Right lobe of liver (tissue), 6 donors: ENCODE data around the gene HPRT1. TPM values are rescaled to one million over a fixed set of nuclear protein-coding genes. Genes with fewer than 3 reads are reported as not detected.

Experiments
- ATAC-seq, 4 donors: fragments of 200-7000 bp; cut with Tn5 transposase; one replicate each; pipeline ENCODE4 v1.9.1; 2020; ENCODE audit warnings: mild to moderate bottlenecking in 4 of 4, moderate library complexity in 4 of 4
- DNase-seq, 3 donors: peaks; one replicate each; pipeline ENCODE4 v3.0.0-alpha.2; 2020
- H3K27ac ChIP-seq, 3 donors: fragments of 200-600 bp; one replicate each; pipeline ENCODE4 v1.8.0; 2022
- H3K27me3 ChIP-seq, 2 donors: fragments of 200-600 bp; one replicate each; pipeline ENCODE4 v1.8.0; 2022
- H3K36me3 ChIP-seq, 4 donors: fragments of 200-600 bp; sonication (generic) in 1 of 4; one replicate each; pipeline versions ENCODE4 v1.5.1 to v1.8.0; 2017 to 2022; ENCODE audit warnings: control low read depth in 1 of 4
- H3K4me1 ChIP-seq, 4 donors: fragments of 200-600 bp; sonication (generic) in 1 of 4; one replicate each; pipeline versions ENCODE4 v1.5.1 to v1.8.0; 2017 to 2022; ENCODE audit warnings: control low read depth in 1 of 4
- H3K4me3 ChIP-seq, 3 donors: fragments of 200-600 bp; one replicate each; pipeline ENCODE4 v1.8.0; 2022
- H3K9me3 ChIP-seq, 4 donors: fragments of 200-600 bp; sonication (generic) in 1 of 4; one replicate each; pipeline versions ENCODE4 v1.5.1 to v1.8.0; 2017 to 2022; ENCODE audit warnings: control low read depth in 1 of 4
- CTCF ChIP-seq, 4 donors: fragments of 200-600 bp in 3 of 4; fragments of 450-650 bp in 1 of 4; IDR thresholded peaks; one replicate each; pipeline versions ENCODE4 v1.5.1 to v1.8.0; 2016 to 2022; ENCODE audit warnings: antibody characterized with exemption in 4 of 4, mild to moderate bottlenecking in 2 of 4
- POLR2A ChIP-seq: fragments of 450-650 bp; IDR thresholded peaks from one replicate; pipeline ENCODE4 v1.6.1; 2017; ENCODE audit warnings: antibody characterized with exemption, mild to moderate bottlenecking
- whole genome bisulfite sequencing: methylation state at CpG from one replicate; pipeline ENCODE4 v1.1.6; 2018; ENCODE audit warnings: low coverage, low lambda C conversion rate; ENCODE audit not compliant: insufficient coverage; ENCODE audit errors: missing lambda C conversion rate; 5-methylcytosine and 5-hydroxymethylcytosine counted together
- intact Hi-C, 2 donors: fragments of 100-400 bp; cut with DNase I; formaldehyde crosslinking; loops; one replicate each; pipeline versions ENCODE4 v1.11.2 to v1.14.1; 2022
- total RNA-seq, 6 experiments: library from RNA; depleted of rRNA in 2 of 6; stranded (reverse); fragments of >200 nt in 2 of 6; fragmentation: NEBNext Ultra II Directional in 3 of 6; extraction: Animal tissue kit (Norgen Biotek cat#: 25700) in 3 of 6; gene quantifications; one replicate each; pipeline versions ENCODE4 v1.1.0 to v1.2.4, GENCODE V29; 2016 to 2023
- donor health status: DM: no; HTN: yes; CAD: no.
- donor health status: DM: no; HTN: no; CAD: no.
- donor health status: DM: no; HTN: no; CAD: no.
- donor health status: DM: no; HTN: yes; CAD: no.
- donor health status: DM: no; HTN: yes; CAD: no.

HPRT1 gene
- total RNA-seq, 6 experiments from 2014 or later = 5.0 to 11.1 (median 9.0) TPM

- H3K36me3 ChIP-seq = no peaks in the 10 kb centered on the region
- no peak overlapping the region for H3K4me3 ChIP-seq
- H3K4me1 ChIP-seq = no peaks in the 10 kb centered on the region
- no peaks in the 10 kb centered on the region for H3K27me3 ChIP-seq
- TF ChIP-seq POLR2A (no peak), CTCF (IDR thresholded peaks at IDR 0.05) (no peak)
- DNase-seq (no peak), ATAC-seq (no peak)
- intact Hi-C loops = no loop called here
- no peaks in the 10 kb centered on the region for H3K9me3 ChIP-seq
- H3K27ac ChIP-seq = no peak overlapping the region
- 71% methylated on average over 2 of the region's 2 CpGs for WGBS
Measured at GRCh38 chrX:134443461-134443860, 16.5 kb upstream of the HPRT1 start.

GRCh38 chrX:134444681-134445080 is 15.3 kb upstream of the HPRT1 start:
- ATAC-seq (no peak), DNase-seq (no peak)
- Histone ChIP-seq H3K27me3 (no peaks in the 10 kb centered on the region), H3K36me3 (no peaks in the 10 kb centered on the region), H3K4me1 (no peaks in the 10 kb centered on the region), H3K27ac (no peak overlapping the region), H3K9me3 (no peaks in the 10 kb centered on the region), H3K4me3 (no peak overlapping the region)
- WGBS = 51% methylated on average over 3 of the region's 3 CpGs
- TF ChIP-seq CTCF (IDR thresholded peaks at IDR 0.05) (no peak), POLR2A (no peak)
- intact Hi-C loops = no loop called here

GRCh38 chrX:134452596-134452995 is 7.4 kb upstream of the HPRT1 start:
- Histone ChIP-seq H3K4me3 (no peak overlapping the region), H3K9me3 (no peaks in the 10 kb centered on the region), H3K36me3 (no peaks in the 10 kb centered on the region), H3K4me1 (no peaks in the 10 kb centered on the region), H3K27ac (no peak overlapping the region), H3K27me3 (no peaks in the 10 kb centered on the region)
- no peak for TF ChIP-seq POLR2A
- no peak for TF ChIP-seq CTCF (IDR thresholded peaks at IDR 0.05)
- intact Hi-C loops = no loop called here
- ATAC-seq (no peak), DNase-seq (no peak)
- 75% methylated on average over 6 of the region's 6 CpGs for WGBS

GRCh38 chrX:134453631-134454030 is 6.3 kb upstream of the HPRT1 start:
- WGBS = 71% methylated on average over 6 of the region's 6 CpGs
- ATAC-seq = no peak
- intact Hi-C loops = no loop called here
- H3K36me3 ChIP-seq = no peaks in the 10 kb centered on the region
- no peak overlapping the region for H3K4me3 ChIP-seq
- no peak for DNase-seq
- no peaks in the 10 kb centered on the region for H3K27me3 ChIP-seq
- no peaks in the 10 kb centered on the region for H3K9me3 ChIP-seq
- no peaks in the 10 kb centered on the region for H3K4me1 ChIP-seq
- H3K27ac ChIP-seq = no peak overlapping the region
- TF ChIP-seq CTCF (IDR thresholded peaks at IDR 0.05) = no peak
- no peak for TF ChIP-seq POLR2A

GRCh38 chrX:134454506-134454905 is 5.5 kb upstream of the HPRT1 start:
- no peaks in the 10 kb centered on the region for H3K9me3 ChIP-seq
- intact Hi-C loops = no loop called here
- H3K4me1 ChIP-seq = no peaks in the 10 kb centered on the region
- no peaks in the 10 kb centered on the region for H3K36me3 ChIP-seq
- H3K4me3 ChIP-seq = no peak overlapping the region
- H3K27ac ChIP-seq = no peak overlapping the region
- 76% methylated on average over 7 of the region's 7 CpGs for WGBS
- TF ChIP-seq CTCF (IDR thresholded peaks at IDR 0.05) = no peak
- TF ChIP-seq POLR2A = no peak
- ATAC-seq (no peak), DNase-seq (no peak)
- H3K27me3 ChIP-seq = no peaks in the 10 kb centered on the region
